OCI-LY7 (cell line): ENCODE measurements around the gene DGCR8.

Experiments used
- CTCF ChIP-seq: fragments of 200-600 bp; sonication (generic); conservative IDR thresholded peaks from 2 replicates; pipeline ENCODE4 v1.5.1; 2014; ENCODE audit warnings: mild to moderate bottlenecking, antibody characterized with exemption, low read length, moderate library complexity, mixed read lengths
- EZH2phosphoT487 ChIP-seq: fragments of 200-600 bp; sonication (generic); IDR thresholded peaks from 2 replicates; pipeline ENCODE4 v1.6.1; 2018; ENCODE audit warnings: low read depth, borderline replicate concordance, mild to moderate bottlenecking, mixed run types, antibody characterized with exemption, low read length, moderate library complexity, mixed read lengths

GRCh38 chr22:20152464-20152890 is 72.4 kb downstream of the DGCR8 start:
- TF ChIP-seq CTCF (no peak), EZH2phosphoT487 (no peak)
